Trophoblast cell (in vitro differentiated cells and primary cell): ENCODE measurements around the gene PDE4D.
A peak's percentile ranks its signal among the peaks of the same experiment; 100 is the strongest.

Source experiments
- DNase-seq, 2 donors: peaks; one replicate each; pipeline ENCODE4 v3.0.0-alpha.2; 2016
- H2AFZ ChIP-seq: 2 replicates; pipeline ENCODE4 v1.6.1; 2013; ENCODE audit warnings: low read length, moderate library complexity, mild to moderate bottlenecking; ENCODE audit not compliant: insufficient read depth, poor library complexity
- H2AK5ac ChIP-seq: 2 replicates; pipeline ENCODE4 v1.6.1; 2013; ENCODE audit warnings: mild to moderate bottlenecking, low read length
- H2BK120ac ChIP-seq: 2 replicates; pipeline ENCODE4 v1.6.1; 2013; ENCODE audit warnings: low read length, mild to moderate bottlenecking, moderate library complexity; ENCODE audit not compliant: insufficient read depth, poor library complexity
- H2BK12ac ChIP-seq: 2 replicates; pipeline ENCODE4 v1.6.1; 2013; ENCODE audit warnings: mild to moderate bottlenecking, low read length, moderate library complexity
- H2BK5ac ChIP-seq: 2 replicates; pipeline ENCODE4 v1.6.1; 2013; ENCODE audit warnings: low read length, low read depth, moderate library complexity, mild to moderate bottlenecking; ENCODE audit not compliant: poor library complexity
- H3K14ac ChIP-seq: 2 replicates; pipeline ENCODE4 v1.6.1; 2013; ENCODE audit warnings: mild to moderate bottlenecking, low read length
- H3K18ac ChIP-seq: 2 replicates; pipeline ENCODE4 v1.6.1; 2013; ENCODE audit warnings: mild to moderate bottlenecking, low read length
- H3K23ac ChIP-seq: 2 replicates; pipeline ENCODE4 v1.6.1; 2013; ENCODE audit warnings: low read length
- H3K27ac ChIP-seq: 2 replicates; pipeline ENCODE4 v1.5.1; 2013; ENCODE audit warnings: low read depth, mild to moderate bottlenecking, inconsistent platforms, low read length, moderate library complexity
- H3K27me3 ChIP-seq: 2 replicates; pipeline ENCODE4 v1.6.1; 2013; ENCODE audit warnings: inconsistent platforms, mild to moderate bottlenecking, low read length, moderate library complexity; ENCODE audit not compliant: insufficient read depth
- H3K36me3 ChIP-seq, 2 experiments: 1 replicate in 1 of 2; 2 replicates in 1 of 2; pipeline ENCODE4 v1.6.1; 2013; ENCODE audit warnings: low read length in 2 of 2, mild to moderate bottlenecking in 2 of 2, moderate library complexity in 1 of 2; ENCODE audit not compliant: insufficient read depth in 2 of 2, control insufficient read depth in 1 of 2
- H3K4ac ChIP-seq: 2 replicates; pipeline ENCODE4 v1.6.1; 2013; ENCODE audit warnings: low read depth, mild to moderate bottlenecking, low read length, moderate library complexity
- H3K4me1 ChIP-seq, 2 experiments: 1 replicate in 1 of 2; 2 replicates in 1 of 2; pipeline ENCODE4 v1.6.1; 2013; ENCODE audit warnings: low read length in 2 of 2, mild to moderate bottlenecking in 2 of 2, moderate library complexity in 1 of 2; ENCODE audit not compliant: insufficient read depth in 2 of 2, control insufficient read depth in 1 of 2
- H3K4me2 ChIP-seq: 2 replicates; pipeline ENCODE4 v1.6.1; 2013; ENCODE audit warnings: inconsistent platforms, mild to moderate bottlenecking, low read length, moderate library complexity
- H3K4me3 ChIP-seq: 2 replicates; pipeline ENCODE4 v1.5.1; 2013; ENCODE audit warnings: mild to moderate bottlenecking, low read depth, low read length, inconsistent platforms
- H3K79me1 ChIP-seq: one replicate; pipeline ENCODE4 v1.6.1; 2013; ENCODE audit warnings: low read length
- H3K79me2 ChIP-seq: 2 replicates; pipeline ENCODE4 v1.6.1; 2013; ENCODE audit warnings: low read length, mild to moderate bottlenecking; ENCODE audit not compliant: control insufficient read depth, insufficient read depth, poor library complexity
- H3K9ac ChIP-seq: 2 replicates; pipeline ENCODE4 v1.6.1; 2013; ENCODE audit warnings: mild to moderate bottlenecking, low read length
- H3K9me3 ChIP-seq: 2 replicates; pipeline ENCODE4 v1.6.1; 2013; ENCODE audit warnings: low read depth, mild to moderate bottlenecking, control low read depth, inconsistent platforms, low read length; ENCODE audit not compliant: insufficient read depth
- H4K12ac ChIP-seq: 2 replicates; pipeline ENCODE4 v1.6.1; 2013; ENCODE audit warnings: low read depth, mild to moderate bottlenecking, low read length, moderate library complexity
- H4K8ac ChIP-seq: 2 replicates; pipeline ENCODE4 v1.6.1; 2013; ENCODE audit warnings: low read depth, mild to moderate bottlenecking, low read length, moderate library complexity
- H4K91ac ChIP-seq: one replicate; pipeline ENCODE4 v1.6.1; 2013; ENCODE audit warnings: low read depth, mild to moderate bottlenecking, low read length, moderate library complexity
- WGBS: extraction: QIAGEN DNeasy Blood & Tissue Kit; methylation state at CpG from one replicate; pipeline ENCODE4 v1.1.7; 2013; ENCODE audit warnings: missing lambda C conversion rate; ENCODE audit not compliant: insufficient read length, insufficient coverage; ENCODE audit errors: extremely low coverage; 5-methylcytosine and 5-hydroxymethylcytosine counted together

Gene PDE4D

DNA sequence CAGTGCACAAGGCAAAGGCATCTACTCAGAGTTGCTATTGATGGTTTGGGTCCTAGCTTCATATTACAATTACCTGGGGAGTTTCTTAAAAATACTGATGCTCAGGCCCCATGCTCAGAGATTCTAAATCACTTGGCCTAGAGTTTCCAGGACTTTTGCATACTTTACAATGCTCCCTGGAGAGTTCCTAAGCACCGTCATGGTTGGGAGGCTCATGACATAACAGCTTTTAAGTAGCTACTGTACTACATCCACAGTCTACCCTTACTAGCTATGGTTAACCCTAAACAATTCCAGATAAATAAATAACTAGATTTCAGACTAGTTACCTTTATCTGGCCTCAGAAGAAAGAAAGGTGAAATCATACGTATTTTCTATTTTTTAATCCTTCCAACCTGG lies 414.4 kb downstream of the PDE4D start:
- Histone ChIP-seq H3K18ac (no peak overlapping the region), H4K91ac (no peak overlapping the region), H4K8ac (no peak overlapping the region), H3K4me2 (no peak overlapping the region), H2BK120ac (no peak overlapping the region), H3K27me3 (no peaks in the 10 kb centered on the region), H3K4me3 (no peak overlapping the region), H2AFZ (no peak overlapping the region), H3K4me1 (peaks cover 3% of the 10 kb centered on the region in 2 experiments), H3K4ac (no peak overlapping the region), H2BK12ac (no peak overlapping the region), H3K27ac (no peak overlapping the region), H2AK5ac (no peak overlapping the region), H3K79me1 (peaks cover 5% of the 10 kb centered on the region), H2BK5ac (no peak overlapping the region), H3K79me2 (no peaks in the 10 kb centered on the region), H4K12ac (no peak overlapping the region), H3K9ac (no peak overlapping the region), H3K23ac (no peak overlapping the region), H3K36me3 (no peaks in the 10 kb centered on the region), H3K14ac (no peak overlapping the region), H3K9me3 (no peaks in the 10 kb centered on the region)
- no peak for DNase-seq
- no CpG with 5 or more reads among the region's 2 CpGs for WGBS

DNA sequence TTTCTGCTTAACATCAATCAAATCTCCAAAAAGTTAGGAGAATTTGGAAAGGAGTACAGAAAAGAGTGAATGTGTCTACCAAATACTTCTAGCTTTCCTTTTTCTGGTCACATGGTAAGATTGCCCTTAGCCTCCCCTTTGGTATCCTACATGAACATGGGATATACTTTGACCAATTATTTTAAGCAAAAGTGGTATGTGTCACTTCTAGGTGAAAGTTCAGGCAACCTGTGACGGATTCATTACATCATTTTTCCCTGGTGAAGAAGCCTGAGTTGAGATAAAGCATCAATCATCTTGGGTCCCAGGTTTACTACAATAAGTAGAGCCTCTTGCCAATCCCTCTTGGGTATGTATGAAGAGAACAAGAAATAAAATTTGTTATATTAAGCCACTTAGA lies 419.2 kb downstream of the PDE4D start:
- Histone ChIP-seq H3K18ac (no peak overlapping the region), H3K79me1 (no peaks in the 10 kb centered on the region), H3K4ac (no peak overlapping the region), H3K9ac (no peak overlapping the region), H3K14ac (no peak overlapping the region), H3K79me2 (no peaks in the 10 kb centered on the region), H2BK120ac (no peak overlapping the region), H3K27ac (no peak overlapping the region), H2BK5ac (no peak overlapping the region), H3K4me2 (no peak overlapping the region), H4K12ac (no peak overlapping the region), H4K91ac (no peak overlapping the region), H4K8ac (no peak overlapping the region), H2BK12ac (no peak overlapping the region), H3K4me1 (peaks cover 0 to 2% of the 10 kb centered on the region in 2 experiments), H3K27me3 (no peaks in the 10 kb centered on the region), H2AK5ac (no peak overlapping the region), H3K4me3 (no peak overlapping the region), H3K9me3 (no peaks in the 10 kb centered on the region), H2AFZ (no peak overlapping the region), H3K36me3 (no peaks in the 10 kb centered on the region), H3K23ac (no peak overlapping the region)
- DNase-seq = peak in 1 of 2 donors; percentile 36
- WGBS = no CpG with 5 or more reads among the region's 1 CpG

DNA sequence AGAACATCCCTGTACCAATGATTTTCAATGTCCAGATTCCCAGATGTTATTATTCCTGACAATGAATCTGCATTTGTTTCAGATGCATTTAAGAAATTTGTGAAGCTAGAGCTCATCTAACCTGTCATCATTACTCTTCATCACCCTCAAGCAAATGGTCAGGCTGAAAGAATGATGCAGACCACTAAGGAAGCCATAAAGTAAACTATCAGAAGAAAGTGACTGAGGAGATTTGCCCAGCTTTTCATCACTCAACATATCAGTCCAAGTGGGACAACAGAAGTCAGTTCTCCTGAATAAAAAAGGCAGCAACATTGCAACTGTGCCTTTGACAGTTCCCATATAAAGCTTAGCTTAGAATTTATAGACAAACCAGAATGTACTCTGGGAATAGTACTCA lies 419.9 kb downstream of the PDE4D start:
- no peak overlapping the region for H3K4me3 ChIP-seq
- no peaks in the 10 kb centered on the region for H3K36me3 ChIP-seq
- no peak overlapping the region for H3K4me2 ChIP-seq
- no peak overlapping the region for H2BK120ac ChIP-seq
- no peak overlapping the region for H2AK5ac ChIP-seq
- no peak overlapping the region for H3K4ac ChIP-seq
- no peak for DNase-seq
- H3K9ac ChIP-seq = no peak overlapping the region
- H4K12ac ChIP-seq = no peak overlapping the region
- H3K23ac ChIP-seq = no peak overlapping the region
- no peaks in the 10 kb centered on the region for H3K79me1 ChIP-seq
- H2BK12ac ChIP-seq = no peak overlapping the region
- no peak overlapping the region for H2AFZ ChIP-seq
- H3K79me2 ChIP-seq = no peaks in the 10 kb centered on the region
- no peak overlapping the region for H3K18ac ChIP-seq
- no peak overlapping the region for H4K91ac ChIP-seq
- H4K8ac ChIP-seq = no peak overlapping the region
- no peak overlapping the region for H3K14ac ChIP-seq
- peaks cover 0 to 2% of the 10 kb centered on the region in 2 experiments for H3K4me1 ChIP-seq
- H3K27ac ChIP-seq = no peak overlapping the region
- no peaks in the 10 kb centered on the region for H3K27me3 ChIP-seq
- no peaks in the 10 kb centered on the region for H3K9me3 ChIP-seq
- H2BK5ac ChIP-seq = no peak overlapping the region

DNA sequence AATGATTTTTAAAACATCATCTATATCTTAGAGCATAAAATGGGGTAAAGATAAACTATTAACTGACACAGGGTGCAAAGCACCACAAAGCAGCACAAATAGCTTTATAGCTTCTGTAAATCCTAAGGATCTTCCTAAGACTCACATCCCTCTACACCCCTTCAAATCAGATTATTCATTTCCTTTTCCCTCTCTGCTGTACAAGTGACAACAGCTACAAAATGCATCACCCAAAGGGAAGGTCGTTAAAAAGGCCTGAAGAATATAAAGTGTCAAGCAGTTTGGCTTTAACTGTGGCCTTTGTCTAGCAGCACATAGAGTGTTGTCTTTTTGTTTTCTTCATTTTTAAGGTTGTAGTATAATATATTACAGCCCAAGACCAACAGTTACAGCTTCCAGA lies 422.1 kb downstream of the PDE4D start:
- no peak overlapping the region for H3K14ac ChIP-seq
- no peak overlapping the region for H2AFZ ChIP-seq
- no peak overlapping the region for H4K91ac ChIP-seq
- H3K4ac ChIP-seq = no peak overlapping the region
- no peak for DNase-seq
- H2AK5ac ChIP-seq = no peak overlapping the region
- no peaks in the 10 kb centered on the region for H3K36me3 ChIP-seq
- H4K12ac ChIP-seq = no peak overlapping the region
- H3K23ac ChIP-seq = no peak overlapping the region
- H2BK120ac ChIP-seq = no peak overlapping the region
- H3K79me2 ChIP-seq = no peaks in the 10 kb centered on the region
- no peak overlapping the region for H4K8ac ChIP-seq
- H3K4me3 ChIP-seq = no peak overlapping the region
- no peaks in the 10 kb centered on the region for H3K27me3 ChIP-seq
- H3K18ac ChIP-seq = no peak overlapping the region
- H3K79me1 ChIP-seq = peaks cover 3% of the 10 kb centered on the region
- WGBS = no CpG with 5 or more reads among the region's 1 CpG
- H3K4me2 ChIP-seq = no peak overlapping the region
- H3K9me3 ChIP-seq = no peaks in the 10 kb centered on the region
- peaks cover 0 to 4% of the 10 kb centered on the region in 2 experiments for H3K4me1 ChIP-seq
- no peak overlapping the region for H3K9ac ChIP-seq
- no peak overlapping the region for H2BK12ac ChIP-seq
- H3K27ac ChIP-seq = no peak overlapping the region
- no peak overlapping the region for H2BK5ac ChIP-seq
